ENCODE measurements around the gene ANKRD6. TPM values are rescaled to one million over a fixed set of nuclear protein-coding genes. Genes with fewer than 3 reads are reported as not detected.

Gene ANKRD6
- total RNA-seq, 1 donor from 2014 or later = 70.9 TPM

DNA sequence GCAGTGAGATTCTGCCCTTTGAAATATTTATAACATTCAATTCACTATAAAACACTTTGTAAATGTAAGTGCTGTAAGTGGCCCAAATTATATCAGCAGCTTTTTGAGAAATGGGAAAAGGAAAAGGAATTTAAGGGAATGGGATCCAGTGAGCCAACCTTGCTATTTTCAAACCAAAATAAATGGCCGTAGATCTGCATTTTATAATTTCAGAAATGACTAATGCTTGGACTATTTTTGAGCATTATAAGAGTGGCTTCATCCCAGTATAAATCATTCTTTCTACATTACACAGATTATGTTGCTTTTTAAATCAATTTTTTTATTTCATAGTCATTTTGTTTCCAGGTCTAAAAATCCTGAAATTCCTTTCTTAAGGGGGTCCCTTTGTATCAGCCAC, 49.2 kb downstream of the ANKRD6 start:
- DNase-seq (ENCODE audit: low spot score) = no peak
- Mint-ChIP-seq H3K4me1 (ENCODE audit: unreplicated experiment) (peaks cover 20% of the 10 kb centered on the region), H3K27me3 (ENCODE audit: unreplicated experiment) (no peaks in the 10 kb centered on the region), H3K27ac (ENCODE audit: unreplicated experiment) (no peak overlapping the region), H3K4me3 (ENCODE audit: unreplicated experiment) (no peak overlapping the region), H3K36me3 (ENCODE audit: low read depth, unreplicated experiment) (no peaks in the 10 kb centered on the region), H3K9me3 (ENCODE audit: unreplicated experiment) (no peaks in the 10 kb centered on the region)
- no peak for TF ChIP-seq CTCF (IDR thresholded peaks at IDR 0.05; ENCODE audit: unreplicated experiment)

DNA sequence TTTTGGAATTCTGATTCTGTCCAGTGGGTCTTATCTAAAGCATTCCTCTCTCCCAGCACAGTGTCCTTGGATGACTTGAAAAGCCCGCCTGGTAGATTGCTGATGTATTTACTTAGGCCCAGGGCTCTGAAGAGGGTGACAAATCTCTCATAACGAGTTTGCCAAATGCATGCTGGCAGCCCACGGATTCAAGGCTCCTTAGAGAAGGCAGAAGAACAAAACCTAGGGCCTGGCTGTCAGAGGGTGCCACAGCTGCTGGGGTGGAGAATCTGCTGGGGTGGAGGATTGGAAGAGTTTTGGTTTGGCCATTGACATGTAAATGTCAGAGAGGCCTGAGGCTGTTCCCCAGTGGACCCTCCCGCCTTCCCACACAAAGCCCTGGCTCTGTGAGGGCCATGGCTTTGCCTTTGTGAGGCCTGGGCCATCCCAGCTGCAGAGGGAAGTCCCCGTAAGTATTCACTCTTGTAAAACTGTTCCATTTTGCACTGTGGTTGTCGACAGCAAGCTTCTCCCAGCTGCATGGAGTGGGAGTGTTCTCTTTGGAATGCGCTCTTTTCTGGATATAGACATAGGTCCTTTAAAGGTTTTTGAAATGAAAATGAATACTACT, 50.3 kb downstream of the ANKRD6 start:
- no peak for TF ChIP-seq CTCF (IDR thresholded peaks at IDR 0.05; ENCODE audit: unreplicated experiment)
- Mint-ChIP-seq H3K36me3 (ENCODE audit: low read depth, unreplicated experiment) (no peaks in the 10 kb centered on the region), H3K9me3 (ENCODE audit: unreplicated experiment) (no peaks in the 10 kb centered on the region), H3K4me3 (ENCODE audit: unreplicated experiment) (no peak overlapping the region), H3K27ac (ENCODE audit: unreplicated experiment) (no peak overlapping the region), H3K27me3 (ENCODE audit: unreplicated experiment) (no peaks in the 10 kb centered on the region), H3K4me1 (ENCODE audit: unreplicated experiment) (peaks cover 20% of the 10 kb centered on the region)
- DNase-seq (ENCODE audit: low spot score) = no peak

- Mint-ChIP-seq H3K36me3 (ENCODE audit: low read depth, unreplicated experiment) (no peaks in the 10 kb centered on the region), H3K9me3 (ENCODE audit: unreplicated experiment) (no peaks in the 10 kb centered on the region), H3K4me1 (ENCODE audit: unreplicated experiment) (peaks cover 20% of the 10 kb centered on the region), H3K27ac (ENCODE audit: unreplicated experiment) (no peak overlapping the region), H3K4me3 (ENCODE audit: unreplicated experiment) (no peak overlapping the region), H3K27me3 (ENCODE audit: unreplicated experiment) (no peaks in the 10 kb centered on the region)
- DNase-seq (ENCODE audit: low spot score) = no peak
- TF ChIP-seq CTCF (IDR thresholded peaks at IDR 0.05; ENCODE audit: unreplicated experiment) = no peak
These were observed 52.4 kb downstream of the ANKRD6 start for GRCh38 chr6:89485320-89485719.

- Mint-ChIP-seq H3K27me3 (ENCODE audit: unreplicated experiment) (no peaks in the 10 kb centered on the region), H3K4me1 (ENCODE audit: unreplicated experiment) (peaks cover 24% of the 10 kb centered on the region), H3K27ac (ENCODE audit: unreplicated experiment) (no peak overlapping the region), H3K4me3 (ENCODE audit: unreplicated experiment) (no peak overlapping the region), H3K36me3 (ENCODE audit: low read depth, unreplicated experiment) (no peaks in the 10 kb centered on the region), H3K9me3 (ENCODE audit: unreplicated experiment) (no peaks in the 10 kb centered on the region)
- no peak for DNase-seq (ENCODE audit: low spot score)
- TF ChIP-seq CTCF (IDR thresholded peaks at IDR 0.05; ENCODE audit: unreplicated experiment) = no peak
These were observed 54.9 kb downstream of the ANKRD6 start for GRCh38 chr6:89487864-89488263.

DNA sequence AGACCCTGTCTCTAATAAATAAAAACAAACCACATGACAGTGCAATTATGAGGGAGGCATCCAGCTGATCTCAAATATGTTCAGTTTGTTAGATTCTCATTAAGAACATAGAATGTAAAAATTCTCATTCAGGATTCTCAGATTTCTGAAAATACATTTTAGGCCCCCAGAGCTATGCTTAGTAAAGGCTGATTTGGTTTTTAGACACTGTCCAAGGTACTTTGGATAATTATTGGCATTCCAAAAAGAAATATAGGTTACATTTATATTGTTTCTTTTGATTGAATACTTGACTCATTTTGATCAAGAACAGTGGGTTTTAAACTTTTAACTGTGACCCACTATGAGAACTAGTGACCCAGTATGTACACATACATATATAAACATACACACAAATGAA, 55.5 kb downstream of the ANKRD6 start:
- no peak for TF ChIP-seq CTCF (IDR thresholded peaks at IDR 0.05; ENCODE audit: unreplicated experiment)
- peaks cover 21% of the 10 kb centered on the region for H3K4me1 Mint-ChIP-seq (ENCODE audit: unreplicated experiment)

More for the DNA sequence above, 55.5 kb downstream of the ANKRD6 start:
- Mint-ChIP-seq H3K27ac (ENCODE audit: unreplicated experiment) (no peak overlapping the region), H3K4me3 (ENCODE audit: unreplicated experiment) (no peak overlapping the region), H3K36me3 (ENCODE audit: low read depth, unreplicated experiment) (no peaks in the 10 kb centered on the region), H3K27me3 (ENCODE audit: unreplicated experiment) (no peaks in the 10 kb centered on the region), H3K9me3 (ENCODE audit: unreplicated experiment) (no peaks in the 10 kb centered on the region)
- no peak for DNase-seq (ENCODE audit: low spot score)
